Activated gamma-delta T cell (primary cell): ENCODE results near the gene GPSM3.

Experiments used
- DNase-seq: peaks from one replicate; lab custom pipeline; 2025; lab: John Stamatoyannopoulos, UW

Gene GPSM3

DNA sequence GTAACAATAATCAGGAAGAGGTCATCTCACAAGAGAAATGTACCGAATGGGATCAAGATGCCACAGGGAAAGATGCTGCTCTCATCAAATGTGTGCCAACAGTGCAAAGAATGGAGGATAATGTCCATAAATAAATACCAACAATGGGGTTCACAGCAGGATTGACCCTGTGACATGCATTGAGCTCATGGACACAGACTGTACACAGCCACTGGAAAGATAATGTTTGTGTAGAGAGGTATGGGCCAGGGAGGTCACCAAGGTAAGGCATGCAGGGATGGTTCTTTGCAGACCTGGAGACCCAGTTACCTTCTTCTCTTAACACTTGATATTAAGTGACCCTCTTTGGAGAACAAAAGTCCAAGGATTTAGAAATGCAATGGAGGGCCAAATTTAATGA is 18.0 kb downstream of the GPSM3 start:
- DNase-seq: no peak

DNA sequence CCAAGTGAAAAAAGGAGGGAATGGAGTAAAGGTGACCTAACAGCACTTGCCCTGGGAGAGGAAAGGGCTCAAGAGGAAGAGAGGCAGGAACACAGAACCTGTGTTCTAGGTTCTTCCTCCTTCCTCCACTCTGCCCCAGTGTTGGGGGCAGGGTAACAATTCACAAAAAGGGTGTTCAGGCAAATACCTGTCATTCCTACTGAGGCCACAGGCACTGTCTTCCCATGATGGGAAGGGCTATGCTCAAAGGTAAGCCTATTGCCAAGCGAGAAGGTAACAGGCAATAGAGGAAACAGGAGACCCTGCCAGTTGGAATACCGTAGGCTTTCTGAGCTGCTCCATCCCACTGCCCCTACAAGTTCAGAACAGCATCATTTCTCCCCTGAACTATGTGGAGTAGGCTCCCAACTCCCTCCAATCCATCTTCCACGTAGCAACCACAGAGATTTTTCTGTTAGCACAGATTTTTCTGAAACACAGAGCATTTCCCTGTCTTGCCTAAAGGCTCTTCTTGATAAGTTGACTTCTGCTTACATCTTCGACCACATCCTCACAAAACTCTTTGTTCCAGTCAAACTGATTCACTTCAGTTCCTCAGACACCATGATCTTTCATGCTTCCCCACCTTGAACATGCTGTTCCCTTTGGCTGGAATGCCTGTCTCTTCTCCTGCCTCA is 19.3 kb downstream of the GPSM3 start:
- no peak for DNase-seq

DNA sequence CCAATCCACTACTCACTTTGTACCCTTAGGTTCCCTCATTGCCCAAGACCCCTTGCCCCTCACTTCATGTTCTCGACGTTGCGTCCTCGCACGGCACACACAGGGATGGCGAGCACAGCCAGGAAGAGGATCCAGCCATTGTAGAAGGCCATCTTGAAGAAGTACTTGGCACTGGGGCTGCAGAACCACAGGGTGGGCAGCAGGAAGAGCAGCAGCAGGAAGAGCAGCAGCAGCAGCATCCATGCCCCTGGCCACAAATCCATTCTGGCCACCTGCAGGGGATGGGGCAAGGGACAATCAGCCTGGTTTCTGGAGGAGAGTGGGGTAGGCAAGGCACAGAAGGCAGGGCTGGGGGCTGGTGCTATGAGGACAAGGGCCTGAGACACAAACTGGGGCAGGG is 21.2 kb downstream of the GPSM3 start:
- no peak for DNase-seq

DNA sequence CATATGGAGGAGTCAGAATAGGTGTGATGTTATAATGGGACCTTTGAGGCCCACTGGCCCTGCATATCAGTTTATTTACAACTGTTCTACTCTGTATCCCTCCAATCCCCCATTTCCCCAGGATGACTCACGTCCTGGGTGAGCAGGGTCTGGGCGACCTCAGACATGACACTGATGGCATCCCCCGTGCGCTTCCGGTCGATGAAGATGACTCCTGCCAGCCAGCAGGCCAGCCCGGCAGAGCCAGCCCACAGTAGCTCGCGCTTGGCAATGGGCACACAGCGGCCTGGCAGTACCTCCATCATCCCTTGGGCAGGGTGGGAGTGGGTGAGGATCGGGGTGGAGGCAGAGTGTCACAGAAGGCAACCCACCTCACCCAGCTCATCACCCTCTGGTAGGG is 22.1 kb downstream of the GPSM3 start:
- DNase-seq: no peak

DNA sequence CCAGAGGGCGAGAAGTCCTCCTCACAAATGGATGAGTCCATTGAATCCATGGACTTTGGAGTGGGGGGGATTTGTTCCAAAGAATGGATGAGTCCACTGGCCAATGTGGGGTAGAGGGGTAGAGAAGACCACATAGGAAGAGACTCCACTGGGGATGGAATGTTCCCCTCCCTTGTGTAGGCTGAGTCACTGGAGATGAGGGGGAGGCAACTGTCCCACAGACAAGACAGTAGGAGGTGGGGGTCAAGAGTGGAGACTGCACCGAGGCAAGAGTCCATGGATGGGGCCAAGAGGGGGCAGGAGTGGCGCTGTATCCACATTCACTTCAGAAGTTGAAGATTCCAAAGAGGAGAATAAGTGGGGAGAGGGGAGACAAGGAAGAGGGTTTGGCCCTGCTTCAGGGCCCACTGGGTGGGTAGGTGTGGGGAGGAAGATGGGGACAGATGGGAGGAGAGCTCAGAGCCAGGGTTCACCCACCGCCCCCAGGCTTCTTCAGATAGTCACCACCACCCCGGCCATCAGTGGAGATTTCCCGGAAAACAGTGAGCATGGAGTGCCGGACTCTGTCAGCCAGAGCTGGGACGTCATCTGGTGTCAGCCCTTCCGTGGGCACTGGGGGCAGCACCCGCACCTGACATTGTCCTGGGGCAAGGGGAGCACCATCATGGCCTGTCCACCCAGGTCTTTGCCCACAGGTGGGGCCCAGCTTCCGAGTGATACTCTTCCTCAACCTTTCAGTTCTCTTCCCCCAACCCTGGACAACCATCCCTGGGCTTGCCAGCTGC is 23.4 kb downstream of the GPSM3 start:
- no peak for DNase-seq

DNA sequence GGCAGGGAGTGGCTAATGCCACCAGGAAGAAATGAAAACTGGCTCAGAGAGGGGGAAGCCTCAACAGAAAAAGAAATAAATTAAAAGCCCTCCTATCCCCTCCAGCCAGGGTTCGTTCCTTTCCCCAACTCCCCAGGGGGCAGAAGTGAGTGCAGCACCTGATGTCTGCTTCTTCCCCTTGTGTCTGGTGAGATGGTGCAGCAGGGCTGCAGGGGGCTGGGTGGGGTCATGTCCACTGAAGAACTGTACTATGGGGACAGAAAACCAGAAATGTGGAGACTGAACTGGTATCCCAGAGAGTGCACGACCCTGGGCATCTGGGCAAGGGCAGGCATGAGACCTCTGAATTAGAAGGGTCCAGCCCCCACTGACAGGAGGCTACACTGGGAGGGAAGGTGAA is 24.1 kb downstream of the GPSM3 start:
- no peak for DNase-seq

DNA sequence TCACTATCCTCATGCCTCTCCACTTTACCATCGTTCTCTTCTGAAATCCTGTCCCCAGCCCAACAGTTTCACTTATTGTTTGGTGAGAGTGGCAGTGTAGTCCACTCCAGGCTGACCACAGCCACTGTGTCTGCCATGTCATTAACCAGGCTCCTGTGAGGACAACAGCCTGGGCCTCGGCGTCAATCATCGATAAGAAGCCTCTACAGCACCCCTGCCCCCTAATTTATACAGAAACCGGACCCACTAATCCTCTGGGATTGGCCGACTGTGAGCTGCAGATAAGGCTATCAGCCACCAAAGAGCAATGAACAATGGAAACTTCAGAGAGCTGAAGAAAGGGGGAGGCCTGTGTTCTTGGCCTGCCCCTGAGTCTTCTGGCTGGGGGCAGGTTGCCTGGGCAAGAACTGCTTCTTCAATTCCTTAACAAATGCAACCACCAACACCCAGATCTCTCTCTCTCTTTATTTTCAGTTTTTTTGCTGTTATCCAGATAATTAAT is 24.6 kb downstream of the GPSM3 start:
- no peak for DNase-seq

DNA sequence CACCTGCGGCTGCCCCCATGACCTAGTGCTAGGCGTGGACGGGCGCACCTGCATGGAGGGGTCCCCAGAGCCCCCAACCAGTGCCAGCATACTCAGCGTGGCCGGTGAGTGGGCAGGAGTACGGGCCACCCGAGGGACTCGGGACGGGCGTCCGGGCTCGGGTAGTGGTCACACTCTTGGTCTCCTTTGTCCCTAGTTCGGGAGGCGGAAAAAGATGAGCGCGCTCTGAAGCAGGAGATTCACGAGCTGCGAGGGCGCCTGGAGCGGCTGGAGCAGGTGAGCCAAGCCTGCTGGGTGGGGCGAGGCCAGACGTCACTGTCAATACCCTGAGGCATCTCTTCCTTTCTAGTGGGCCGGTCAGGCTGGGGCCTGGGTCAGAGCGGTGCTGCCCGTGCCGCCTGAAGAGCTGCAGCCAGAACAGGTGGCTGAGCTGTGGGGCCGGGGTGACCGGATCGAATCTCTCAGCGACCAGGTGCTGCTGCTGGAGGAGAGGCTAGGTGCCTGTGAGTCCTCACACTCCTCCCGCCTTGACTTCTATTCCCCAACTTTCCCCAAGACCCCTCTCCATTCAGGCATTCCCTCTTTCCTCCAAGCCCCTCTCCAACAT is 25.2 kb downstream of the GPSM3 start:
- DNase-seq: no peak

DNA sequence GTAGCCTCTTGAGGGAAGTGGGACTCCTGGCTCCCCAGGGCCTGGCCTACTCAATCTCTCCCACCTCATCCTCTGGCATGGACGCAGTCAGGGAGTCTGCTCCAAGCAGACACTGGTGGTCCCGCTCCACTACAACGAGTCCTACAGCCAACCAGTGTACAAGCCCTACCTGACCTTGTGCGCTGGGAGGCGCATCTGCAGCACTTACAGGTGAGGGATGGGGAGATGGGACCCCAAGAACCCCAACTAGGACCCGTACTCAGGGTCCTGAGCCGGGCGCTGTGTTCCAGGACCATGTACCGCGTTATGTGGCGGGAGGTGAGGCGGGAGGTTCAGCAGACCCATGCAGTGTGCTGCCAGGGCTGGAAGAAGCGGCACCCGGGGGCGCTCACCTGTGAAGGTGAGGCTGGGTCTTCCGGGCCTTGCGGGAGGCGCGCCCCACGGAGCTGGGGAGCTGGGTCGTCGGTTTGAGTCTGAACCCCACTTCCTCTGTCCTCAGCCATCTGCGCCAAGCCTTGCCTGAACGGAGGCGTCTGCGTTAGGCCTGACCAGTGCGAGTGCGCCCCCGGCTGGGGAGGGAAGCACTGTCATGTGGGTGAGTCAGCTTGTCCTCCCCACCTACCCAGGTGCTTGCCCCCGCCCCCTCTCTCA is 25.9 kb downstream of the GPSM3 start:
- no peak for DNase-seq

DNA sequence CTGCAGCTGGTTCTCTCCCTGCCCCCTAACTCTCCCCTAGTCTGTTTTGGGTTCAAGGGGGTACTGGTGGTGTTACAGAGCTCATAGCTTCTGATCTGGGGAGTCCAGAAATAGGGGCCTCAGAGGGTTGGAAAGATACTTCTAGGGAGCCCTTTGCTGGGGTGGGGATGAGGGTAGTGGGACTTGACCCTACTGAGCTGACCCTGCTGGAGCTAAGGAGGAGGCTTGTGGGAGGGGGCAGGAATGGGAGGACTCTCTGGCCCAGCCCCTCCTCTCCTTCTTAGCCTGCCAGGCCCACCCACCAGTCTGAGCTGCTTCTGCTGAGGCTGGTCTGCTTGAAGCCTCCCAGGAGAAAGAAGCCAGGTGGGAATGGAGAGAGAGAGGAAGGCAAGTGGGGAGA is 28.1 kb downstream of the GPSM3 start, which contains the start of gene EGFL8:
Gene EGFL8 (plus strand): TSS at position 301 of the 400 bp plus-strand sequence. CDS start 1,571 bp downstream, outside the sequence.
- DNase-seq: no peak

DNA sequence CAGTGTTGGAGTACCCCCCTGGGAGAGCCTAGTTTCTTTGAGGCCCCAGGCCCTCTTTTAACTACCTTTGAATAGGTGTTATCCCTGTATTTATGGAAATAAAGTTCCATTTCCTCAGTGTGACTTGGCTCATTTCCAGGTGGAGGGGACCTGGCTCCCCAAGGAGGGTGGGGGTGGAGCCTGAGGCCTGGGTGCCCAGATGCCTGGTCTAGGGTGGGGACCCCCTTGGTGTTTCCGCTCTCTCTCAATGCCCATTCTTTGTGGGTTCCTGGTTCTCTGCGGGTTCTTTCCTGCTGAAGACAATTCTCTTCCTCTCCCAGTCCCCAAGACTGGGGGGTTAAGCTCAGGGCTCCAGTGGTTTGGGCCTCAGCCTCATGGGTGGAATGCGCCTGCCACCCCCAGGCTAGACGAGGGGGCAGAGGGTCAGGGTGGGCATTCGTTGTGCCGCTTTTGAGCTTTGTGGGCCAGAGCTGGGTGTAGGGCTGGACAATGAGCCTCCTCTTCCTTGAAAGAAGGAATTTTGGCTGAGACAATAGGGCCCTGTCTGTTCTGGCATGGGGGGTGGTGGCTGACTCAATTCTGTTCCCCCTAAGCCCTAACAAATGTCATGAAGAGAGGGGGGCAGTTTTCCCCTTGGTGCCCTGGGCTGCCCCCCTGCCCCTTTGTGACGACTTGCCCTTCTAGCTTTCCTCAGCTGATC is 28.7 kb downstream of the GPSM3 start:
- no peak for DNase-seq

DNA sequence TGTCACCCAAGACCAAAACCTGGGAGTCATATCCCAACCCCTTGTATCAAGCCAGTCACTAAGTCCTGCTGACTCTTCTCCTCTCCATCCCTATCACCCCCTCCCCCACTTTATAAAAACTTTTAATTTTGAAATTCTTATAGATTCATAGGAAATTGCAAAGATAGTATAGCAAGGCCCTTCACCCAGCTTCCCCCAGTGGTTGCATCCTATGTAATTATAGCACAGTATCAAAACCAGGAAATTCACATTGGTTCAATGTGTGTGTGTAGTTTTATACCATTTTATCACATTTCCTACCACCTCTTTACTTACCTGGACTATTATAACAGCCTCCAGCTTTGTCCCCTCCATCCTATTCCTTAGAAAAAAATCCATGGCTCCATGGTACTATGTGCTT is 34.4 kb downstream of the GPSM3 start:
- no peak for DNase-seq

DNA sequence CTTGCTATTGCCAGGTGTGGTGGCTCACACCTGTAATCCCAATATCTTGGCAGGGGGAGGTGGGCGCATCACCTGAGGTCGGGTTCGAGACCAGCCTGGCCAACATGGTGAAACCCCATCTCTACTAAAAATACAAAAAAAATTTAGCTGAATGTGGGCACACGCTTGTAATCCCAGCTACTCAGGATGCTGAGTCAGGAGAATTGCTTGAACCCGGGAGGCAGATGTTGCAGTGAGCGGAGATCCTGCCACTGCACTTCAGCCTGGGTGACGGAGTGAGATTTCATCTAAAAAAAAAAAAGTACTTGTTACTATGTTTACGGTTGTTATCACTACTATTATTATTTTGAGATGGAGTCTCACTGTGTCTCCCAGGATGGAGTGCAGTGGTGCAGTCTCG is 35.6 kb downstream of the GPSM3 start:
- DNase-seq: no peak

DNA sequence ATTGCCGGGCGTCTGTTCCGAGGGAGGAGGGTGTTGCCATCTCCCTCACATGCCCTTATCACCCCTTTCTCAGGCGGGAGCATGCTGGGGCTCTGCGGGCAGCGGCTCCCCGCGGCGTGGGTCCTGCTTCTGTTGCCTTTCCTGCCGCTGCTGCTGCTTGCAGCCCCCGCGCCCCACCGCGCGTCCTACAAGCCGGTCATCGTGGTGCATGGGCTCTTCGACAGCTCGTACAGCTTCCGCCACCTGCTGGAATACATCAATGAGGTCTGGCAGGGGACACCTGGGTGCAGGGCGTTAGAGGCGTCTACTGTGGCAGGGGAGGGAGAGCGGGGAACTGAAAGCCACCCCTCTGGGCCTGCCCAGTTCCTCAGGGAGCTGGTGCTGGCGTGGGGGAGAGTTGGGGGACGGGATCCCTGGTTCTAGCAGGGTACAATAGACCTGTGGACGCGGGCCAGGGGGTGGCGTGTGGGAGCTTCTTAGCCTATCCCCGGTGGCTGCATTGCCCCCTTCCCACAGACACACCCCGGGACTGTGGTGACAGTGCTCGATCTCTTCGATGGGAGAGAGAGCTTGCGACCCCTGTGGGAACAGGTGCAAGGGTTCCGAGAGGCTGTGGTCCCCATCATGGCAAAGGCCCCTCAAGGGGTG is 37.8 kb downstream of the GPSM3 start:
- DNase-seq: no peak

DNA sequence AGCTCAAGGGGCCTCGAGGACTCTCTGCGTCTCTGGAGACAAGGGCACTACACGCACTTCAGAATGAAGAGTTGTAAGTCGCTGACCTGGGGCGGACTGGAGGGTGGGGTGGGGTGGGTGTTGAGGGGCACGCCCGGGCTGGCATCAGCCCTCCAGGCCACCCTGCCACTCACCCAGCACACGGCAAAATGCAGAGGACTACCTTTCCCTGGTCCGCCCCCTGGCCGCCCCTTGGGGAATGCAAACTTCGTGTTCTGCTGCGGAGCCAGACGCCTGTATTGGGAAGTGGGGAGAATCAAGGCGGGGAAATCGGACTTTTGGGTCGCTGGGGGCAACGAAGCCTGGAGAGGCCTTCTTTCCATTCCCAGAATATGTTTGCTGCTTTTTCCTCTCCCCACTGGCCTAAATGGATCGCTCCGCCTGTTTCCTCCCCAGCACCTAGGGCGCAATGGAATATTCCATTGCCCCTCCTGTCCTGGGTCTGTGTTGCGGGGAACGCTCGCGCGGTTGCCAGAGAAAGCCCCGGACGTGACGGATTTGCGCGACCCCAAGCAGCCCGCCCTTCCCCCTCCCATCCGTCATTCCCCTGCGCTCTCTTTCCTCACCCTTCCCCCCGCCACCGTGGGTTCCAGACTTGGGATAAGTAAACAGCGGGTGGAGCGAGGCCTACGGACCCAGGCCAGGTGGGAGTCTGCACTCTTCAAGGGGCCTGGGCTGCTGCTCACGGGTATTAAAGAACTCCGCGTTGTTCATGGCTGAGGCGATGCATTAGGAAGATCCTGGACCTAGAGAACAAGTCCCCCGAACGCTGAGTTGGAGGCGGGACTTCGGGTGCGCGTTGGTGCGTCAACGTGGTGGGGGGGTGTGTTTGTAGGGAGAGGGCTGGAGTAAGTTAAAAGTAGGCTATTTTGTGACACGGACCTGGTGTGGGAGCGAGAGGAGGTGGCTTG is 38.6 kb downstream of the GPSM3 start, which contains the start of gene PPT2:
Gene PPT2 (plus strand): TSS at position 578 of the 950 bp plus-strand sequence. CDS start 454 bp downstream, outside the sequence.
- DNase-seq: peak; percentile 52

DNA sequence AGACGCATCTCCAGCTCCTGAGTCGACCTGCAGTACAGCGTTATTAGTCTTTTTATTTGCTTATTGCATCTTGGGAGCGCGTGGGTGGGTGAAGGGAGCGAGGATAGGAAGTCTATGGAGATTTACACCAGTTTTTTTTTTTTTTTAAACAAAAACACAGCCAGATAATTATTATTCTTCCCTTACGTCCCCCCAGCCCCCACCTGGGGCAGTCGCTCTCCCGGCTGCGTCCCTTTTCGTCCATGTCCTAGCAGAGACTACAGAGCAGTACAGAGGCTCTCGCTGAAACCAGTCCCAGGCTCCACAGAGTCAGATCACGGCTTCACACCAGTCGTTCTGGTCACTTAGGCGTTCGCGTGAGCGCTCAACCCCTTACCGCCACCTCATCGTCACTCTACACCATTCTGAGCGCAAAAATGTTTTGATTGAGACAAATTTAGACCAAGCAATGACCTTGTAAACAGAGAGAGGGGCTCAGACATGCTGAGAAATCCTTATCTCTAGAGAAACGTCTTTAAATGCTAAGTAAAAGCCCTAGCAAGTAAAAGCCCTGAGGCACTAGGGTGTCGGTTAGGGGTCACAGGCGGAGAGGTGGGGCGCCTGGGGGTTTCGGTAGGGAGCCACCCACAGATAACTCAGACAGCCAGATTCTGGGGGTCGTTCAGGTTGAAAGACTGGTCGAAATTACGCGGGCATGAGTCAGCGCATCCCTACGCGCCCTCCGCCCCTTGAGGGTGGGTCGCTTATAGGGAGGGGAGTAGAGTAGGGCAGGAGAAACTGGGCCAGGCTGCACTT is 39.5 kb downstream of the GPSM3 start:
- no peak for DNase-seq

DNA sequence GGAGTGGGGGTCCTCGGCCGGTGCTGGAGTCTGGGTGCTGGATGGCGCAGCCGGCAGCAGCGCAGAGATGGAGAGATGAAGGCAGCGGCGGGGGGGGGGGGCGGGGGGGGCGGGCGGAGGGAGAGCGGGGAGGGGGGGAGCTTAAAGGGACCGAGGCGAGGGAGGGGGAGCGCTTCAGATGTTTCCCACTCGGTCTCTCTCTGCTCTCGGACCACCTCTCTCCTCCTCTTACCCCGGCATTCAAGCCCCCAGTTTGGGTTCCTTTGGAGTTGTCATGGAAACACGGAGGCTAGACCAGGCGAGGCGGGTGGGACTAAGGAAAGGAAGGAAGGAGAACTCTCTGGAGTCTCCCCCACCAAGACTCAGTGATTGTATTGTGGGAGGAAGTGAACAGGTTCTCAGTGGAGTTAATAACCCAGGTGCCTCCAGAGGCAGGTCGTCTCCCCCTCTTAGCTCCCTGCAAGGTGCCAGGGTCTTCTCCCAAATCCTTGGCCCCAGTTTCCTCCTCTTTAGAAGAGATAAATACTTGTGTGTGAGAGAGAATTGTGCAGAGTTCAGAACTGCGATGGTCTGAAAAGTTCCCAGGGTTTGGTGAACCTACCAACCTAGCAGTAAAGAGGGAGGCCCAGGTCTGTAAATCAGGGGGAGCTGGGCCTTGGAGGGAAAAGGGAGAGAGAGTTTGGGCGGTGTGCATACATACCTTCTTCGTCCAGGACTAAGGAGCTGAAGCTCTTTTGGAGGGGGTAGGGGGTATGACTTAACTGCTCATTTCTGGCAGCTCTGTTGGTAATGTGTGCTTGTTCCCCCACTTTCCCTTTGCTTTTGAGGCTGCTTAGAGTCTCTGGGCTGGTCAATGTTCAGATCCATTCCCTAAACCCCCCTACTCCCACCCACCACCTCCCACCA is 40.3 kb downstream of the GPSM3 start, which contains the start of gene PRRT1:
Gene PRRT1 (minus strand): TSS at position 77 of the 906 bp plus-strand sequence. CDS start 112 bp downstream, outside the sequence.
- no peak for DNase-seq
